Coronary artery (tissue), 2 donors: Measurements from ENCODE around the gene CD40.

ENCODE experiments used
- DNase-seq: peaks from one replicate; pipeline ENCODE4 v3.0.0-alpha.2; 2017; ENCODE audit warnings: low spot score
- H3K27ac ChIP-seq, 2 donors: fragments of 200-600 bp; sonication (generic); one replicate each; pipeline ENCODE4 v1.5.1; 2016 to 2019
- H3K4me3 ChIP-seq: fragments of 200-600 bp; sonication (generic); 2 replicates; pipeline ENCODE4 v1.5.1; 2016; ENCODE audit warnings: mild to moderate bottlenecking, moderate library complexity
- CTCF ChIP-seq: fragments of 200-600 bp; sonication (generic); IDR thresholded peaks from one replicate; pipeline ENCODE4 v1.5.1; 2019; ENCODE audit warnings: antibody characterized with exemption

Gene CD40

GRCh38 chr20:46077642-46078305, 40.3 kb upstream of the CD40 start:
- H3K4me3 ChIP-seq: no peak overlapping the region
- DNase-seq: no peak
- no peak overlapping the region for H3K27ac ChIP-seq
- no peak for TF ChIP-seq CTCF

- no peak for DNase-seq
- H3K4me3 ChIP-seq: no peak overlapping the region
- no peak overlapping the region for H3K27ac ChIP-seq
- no peak for TF ChIP-seq CTCF
Measured at GRCh38 chr20:46078954-46079353, 39.2 kb upstream of the CD40 start.

GRCh38 chr20:46081074-46081473, 37.0 kb upstream of the CD40 start:
- DNase-seq: no peak
- no peak overlapping the region for H3K27ac ChIP-seq
- H3K4me3 ChIP-seq: no peak overlapping the region
- TF ChIP-seq CTCF: no peak

GRCh38 chr20:46083101-46083500, 35.0 kb upstream of the CD40 start:
- TF ChIP-seq CTCF: no peak
- Histone ChIP-seq H3K4me3 (no peak overlapping the region), H3K27ac (no peak overlapping the region)
- DNase-seq: no peak

GRCh38 chr20:46083531-46084061, 34.5 kb upstream of the CD40 start:
- TF ChIP-seq CTCF: no peak
- DNase-seq: no peak
- Histone ChIP-seq H3K27ac (no peak overlapping the region), H3K4me3 (no peak overlapping the region)

GRCh38 chr20:46084805-46085178, 33.3 kb upstream of the CD40 start:
- TF ChIP-seq CTCF: no peak
- no peak for DNase-seq
- Histone ChIP-seq H3K4me3 (no peak overlapping the region), H3K27ac (no peak overlapping the region)

GRCh38 chr20:46085179-46085851, 32.8 kb upstream of the CD40 start:
- peak overlapping the region; percentile 3 for H3K4me3 ChIP-seq
- TF ChIP-seq CTCF: no peak
- peak overlapping the region in 1 of 2 donors; percentile 18 for H3K27ac ChIP-seq
- DNase-seq: no peak
